Effector memory CD4-positive, alpha-beta T cell (primary cell): Measurements from ENCODE around the gene ANXA2.
A peak's percentile ranks its signal among the peaks of the same experiment; 100 is the strongest.

Experiments used
- DNase-seq, 3 donors: peaks; one replicate each; pipeline ENCODE4 v3.0.0-alpha.2; 2020
- H3K27ac ChIP-seq: 2 replicates; pipeline ENCODE4 v1.7.0; 2013; ENCODE audit warnings: mild to moderate bottlenecking, low read length, moderate library complexity; ENCODE audit not compliant: insufficient read depth, poor library complexity, severe bottlenecking
- H3K27me3 ChIP-seq: replicated peaks from 2 replicates; pipeline ENCODE4 v1.7.0; 2013; ENCODE audit warnings: mild to moderate bottlenecking, low read length; ENCODE audit not compliant: insufficient read depth, control insufficient read depth, poor library complexity, severe bottlenecking
- H3K36me3 ChIP-seq: 2 replicates; pipeline ENCODE4 v1.7.0; 2013; ENCODE audit warnings: mild to moderate bottlenecking, low read length, moderate library complexity; ENCODE audit not compliant: control insufficient read depth, insufficient read depth
- H3K4me1 ChIP-seq: 2 replicates; pipeline ENCODE4 v1.7.0; 2013; ENCODE audit warnings: low read length, mild to moderate bottlenecking; ENCODE audit not compliant: control insufficient read depth, insufficient read depth, poor library complexity, severe bottlenecking
- H3K4me3 ChIP-seq: 2 replicates; pipeline ENCODE4 v1.7.0; 2013; ENCODE audit warnings: low read length, low read depth, mild to moderate bottlenecking; ENCODE audit not compliant: insufficient read depth, poor library complexity, severe bottlenecking
- H3K9me3 ChIP-seq: 2 replicates; pipeline ENCODE4 v1.7.0; 2013; ENCODE audit warnings: mild to moderate bottlenecking, low read length, moderate library complexity; ENCODE audit not compliant: control insufficient read depth

Gene ANXA2

DNA sequence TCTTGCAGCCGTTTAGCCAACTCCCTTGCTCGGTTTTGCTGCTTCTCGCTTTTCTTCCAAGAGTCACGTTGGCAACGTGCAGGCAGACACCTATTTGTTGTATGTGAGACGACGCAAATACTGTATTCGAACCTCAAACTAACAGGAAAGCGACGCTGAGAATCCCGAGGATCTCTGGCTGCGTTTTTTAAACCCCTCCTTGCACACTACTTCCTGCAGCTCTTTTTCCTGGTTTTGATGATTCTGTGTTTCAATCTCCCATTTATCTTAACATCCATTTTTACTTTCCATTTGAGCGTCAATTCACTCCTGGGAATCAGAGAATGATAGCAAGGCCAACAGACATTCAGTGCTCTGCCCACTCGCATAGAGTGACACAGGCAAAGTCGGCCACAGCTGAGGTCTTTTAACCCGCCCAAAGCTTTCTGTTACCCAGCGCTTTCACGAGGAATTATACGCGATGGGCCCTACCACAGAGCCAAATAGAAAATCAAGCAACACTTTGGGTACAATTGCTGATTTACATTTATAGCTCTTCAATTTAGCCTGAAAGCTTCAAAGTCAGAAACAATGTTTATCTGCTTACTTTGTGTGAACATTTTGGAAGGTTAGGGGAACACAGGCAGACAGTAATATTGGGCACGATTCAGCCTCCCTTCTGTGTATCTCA lies 1.6 kb upstream of the ANXA2 start:
- H3K36me3 ChIP-seq: no peaks in the 10 kb centered on the region
- H3K27ac ChIP-seq: peak overlapping the region; percentile 81
- H3K27me3 ChIP-seq: no peaks in the 10 kb centered on the region
- H3K4me3 ChIP-seq: no peak overlapping the region
- H3K9me3 ChIP-seq: no peaks in the 10 kb centered on the region
- H3K4me1 ChIP-seq: peaks cover 31% of the 10 kb centered on the region
- DNase-seq: no peak

DNA sequence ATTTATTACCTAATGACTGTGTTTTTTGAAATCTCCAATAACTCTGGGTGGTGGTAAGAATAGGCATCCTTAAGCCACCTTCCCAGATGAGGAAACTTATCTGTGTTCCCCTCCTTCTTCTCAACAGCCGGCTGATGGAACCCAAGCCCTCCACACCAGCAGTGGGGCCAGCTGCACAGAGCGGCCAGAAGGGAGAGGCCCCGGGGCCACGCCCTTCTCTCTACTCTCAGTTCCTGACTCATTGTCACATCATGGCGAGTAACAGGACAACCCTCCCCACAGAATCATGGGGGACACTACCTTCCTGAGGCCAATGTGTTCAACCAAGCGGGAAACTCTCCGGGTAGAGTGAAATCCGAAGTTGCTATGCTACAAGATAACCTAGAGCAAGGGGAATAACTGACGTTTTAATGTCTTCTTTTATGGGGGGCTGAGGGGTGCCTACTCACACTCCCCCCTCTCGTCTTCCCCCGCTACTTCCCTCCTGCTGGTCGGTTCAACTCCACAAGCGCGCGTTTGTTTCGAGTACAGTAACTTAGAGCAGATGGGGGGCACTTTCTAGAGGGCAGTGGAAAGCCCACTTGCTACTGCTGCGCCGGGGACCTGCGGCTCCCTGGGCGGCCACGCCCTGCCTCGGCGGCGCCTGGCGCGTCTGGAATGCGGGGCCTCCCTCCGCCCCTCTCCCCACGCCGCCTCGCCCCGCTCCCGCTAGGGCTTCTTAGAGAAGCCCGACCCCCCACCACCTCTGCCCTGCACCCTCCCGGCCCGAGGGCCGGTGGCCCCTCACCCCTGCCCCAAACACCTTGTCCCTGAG lies 621 bp downstream of the ANXA2 start:
- Histone ChIP-seq H3K4me3 (peak overlapping the region; percentile 87), H3K9me3 (no peaks in the 10 kb centered on the region), H3K36me3 (no peaks in the 10 kb centered on the region), H3K27ac (peak overlapping the region; percentile 81), H3K4me1 (peaks cover 51% of the 10 kb centered on the region), H3K27me3 (no peaks in the 10 kb centered on the region)
- peak; percentile 32 to 38 (median 33) for DNase-seq

DNA sequence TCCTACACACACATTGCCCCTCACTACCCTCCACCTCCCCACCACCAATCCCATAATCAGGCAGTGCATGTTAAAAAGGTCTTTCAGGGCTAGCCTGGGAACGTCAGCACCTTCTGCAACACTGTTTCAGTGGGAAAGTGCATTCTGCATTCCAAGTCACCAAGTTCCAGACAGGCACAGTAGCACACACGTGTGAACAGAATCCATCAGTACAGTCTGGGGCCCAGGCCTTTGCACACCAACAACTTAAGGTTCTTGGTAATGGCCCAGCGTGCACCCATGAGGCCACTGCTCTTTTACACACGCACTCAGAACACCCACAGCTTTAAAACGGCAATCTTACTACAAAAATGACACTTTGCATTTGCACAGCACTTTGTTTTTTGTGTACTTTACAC lies 1.2 kb downstream of the ANXA2 start:
- H3K4me3 ChIP-seq: peak overlapping the region; percentile 87
- H3K4me1 ChIP-seq: peaks cover 54% of the 10 kb centered on the region
- peak overlapping the region; percentile 81 for H3K27ac ChIP-seq
- no peaks in the 10 kb centered on the region for H3K27me3 ChIP-seq
- DNase-seq: no peak
- no peaks in the 10 kb centered on the region for H3K9me3 ChIP-seq
- no peaks in the 10 kb centered on the region for H3K36me3 ChIP-seq

DNA sequence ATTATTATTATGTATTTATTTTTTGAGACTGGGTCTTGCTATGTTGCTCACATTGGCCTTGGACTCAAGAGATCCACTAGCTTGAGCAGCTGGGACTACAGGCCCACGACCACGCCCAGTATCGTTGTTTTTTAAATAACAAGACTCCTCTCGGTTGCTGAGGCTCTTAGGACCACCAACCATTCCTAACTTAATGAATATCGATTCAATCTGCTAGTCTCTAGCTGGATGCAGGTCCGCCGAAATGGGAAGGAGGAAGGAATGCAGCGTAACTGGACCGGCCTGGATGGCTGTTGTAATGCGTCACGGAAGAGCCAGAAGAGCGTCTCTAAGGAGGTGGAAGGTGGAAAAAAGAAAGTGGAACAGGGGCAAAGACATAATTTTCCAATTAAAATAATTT lies 1.7 kb downstream of the ANXA2 start:
- Histone ChIP-seq H3K27me3 (no peaks in the 10 kb centered on the region), H3K4me3 (no peak overlapping the region), H3K36me3 (no peaks in the 10 kb centered on the region), H3K27ac (no peak overlapping the region), H3K9me3 (no peaks in the 10 kb centered on the region), H3K4me1 (peaks cover 57% of the 10 kb centered on the region)
- no peak for DNase-seq

DNA sequence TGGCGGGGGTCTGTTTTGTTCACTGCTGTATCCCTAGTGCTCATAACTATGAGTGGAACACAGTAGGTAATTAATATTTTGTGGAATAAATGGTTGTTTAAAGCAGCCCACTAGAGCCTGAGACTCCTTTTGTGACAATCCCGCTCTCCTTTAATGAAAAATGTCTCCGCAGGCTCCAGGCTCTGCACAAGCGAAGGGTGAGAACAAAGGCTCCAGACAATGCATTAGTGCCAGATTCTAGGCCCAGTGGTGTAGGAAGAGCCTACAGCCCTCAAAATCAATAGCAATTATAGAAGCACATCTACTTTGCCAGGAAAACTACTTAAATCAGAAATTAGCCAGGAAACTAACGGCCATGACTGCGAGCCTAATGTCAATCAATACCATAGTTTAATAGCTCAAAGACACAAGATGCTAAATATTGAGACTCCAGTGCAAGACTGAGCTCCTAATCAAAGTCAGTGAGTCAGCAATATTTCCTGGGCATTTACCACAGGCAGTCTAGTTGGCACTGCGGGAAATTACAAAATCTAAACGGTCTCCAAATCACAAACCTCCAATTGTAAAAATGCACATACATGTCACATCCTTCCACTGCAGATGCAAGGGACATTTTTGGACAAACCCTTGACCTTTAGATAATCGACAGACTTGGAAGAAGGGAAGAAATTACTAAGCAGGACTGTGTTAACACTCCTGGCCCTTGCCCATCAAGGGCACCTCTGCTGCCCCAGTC lies 2.3 kb downstream of the ANXA2 start:
- no peak for DNase-seq
- Histone ChIP-seq H3K27ac (no peak overlapping the region), H3K4me3 (no peak overlapping the region), H3K27me3 (no peaks in the 10 kb centered on the region), H3K36me3 (no peaks in the 10 kb centered on the region), H3K9me3 (no peaks in the 10 kb centered on the region), H3K4me1 (peaks cover 58% of the 10 kb centered on the region)

DNA sequence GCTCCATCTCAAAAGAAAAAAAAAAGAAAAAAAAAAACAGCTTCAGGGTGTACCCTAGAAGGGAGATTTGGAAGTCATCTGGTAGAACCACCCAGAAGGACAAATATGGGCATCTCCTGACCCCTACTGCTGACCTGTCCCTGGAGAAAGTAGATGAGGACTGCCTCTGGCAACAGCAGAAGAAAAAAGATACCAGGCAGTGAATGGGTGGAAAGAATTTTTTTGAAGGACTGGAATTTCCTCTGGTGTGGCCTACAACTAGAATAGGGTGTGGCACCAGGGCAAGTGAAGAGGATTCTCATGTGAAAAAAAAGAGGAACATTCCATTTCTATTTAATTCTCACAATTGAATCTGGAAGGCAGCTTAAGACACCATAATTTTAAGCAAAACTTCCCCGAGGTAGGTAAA lies 3.1 kb downstream of the ANXA2 start:
- Histone ChIP-seq H3K27ac (no peak overlapping the region), H3K9me3 (no peaks in the 10 kb centered on the region), H3K4me1 (peaks cover 65% of the 10 kb centered on the region), H3K27me3 (no peaks in the 10 kb centered on the region), H3K36me3 (no peaks in the 10 kb centered on the region), H3K4me3 (no peak overlapping the region)
- DNase-seq: no peak

DNA sequence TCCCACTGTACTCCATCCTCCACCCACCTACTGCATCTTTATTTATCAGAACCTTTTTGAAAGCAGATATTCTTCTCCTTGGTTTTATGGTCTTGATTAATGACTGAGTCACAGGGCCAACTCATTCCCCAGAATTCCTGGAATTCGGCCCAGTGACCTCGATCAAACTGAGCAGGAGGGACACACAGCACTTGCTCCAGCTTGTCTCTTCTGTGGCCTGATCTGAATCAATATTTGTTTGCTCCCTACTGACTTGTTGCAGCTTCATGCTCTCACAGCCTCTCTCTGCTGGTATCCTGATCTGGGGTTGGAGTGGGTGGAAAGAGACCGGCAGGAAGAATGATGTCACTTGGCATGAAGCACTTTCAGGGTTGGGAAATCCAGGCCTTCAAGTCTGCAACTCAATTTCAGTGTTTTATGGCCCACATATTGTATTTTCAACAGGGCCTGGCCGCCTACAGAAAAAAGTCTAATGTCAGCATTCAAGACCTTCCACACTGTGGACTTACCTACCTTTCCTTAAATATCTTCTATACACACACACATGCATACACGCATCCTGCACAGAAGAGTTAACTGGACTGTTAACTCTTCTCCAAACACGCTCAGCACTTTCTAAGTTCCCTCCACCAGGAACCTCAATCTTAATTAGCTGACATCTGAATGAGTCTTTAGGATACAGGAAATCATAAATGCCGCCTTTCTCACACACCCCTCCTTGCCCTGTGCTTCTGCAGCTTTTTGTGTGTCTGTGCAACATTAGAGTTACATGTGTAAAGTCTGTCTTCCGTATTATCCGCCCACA lies 4.6 kb downstream of the ANXA2 start:
- H3K36me3 ChIP-seq: no peaks in the 10 kb centered on the region
- peaks cover 66% of the 10 kb centered on the region for H3K4me1 ChIP-seq
- H3K9me3 ChIP-seq: no peaks in the 10 kb centered on the region
- peak overlapping the region; percentile 47 for H3K27ac ChIP-seq
- DNase-seq: no peak
- H3K4me3 ChIP-seq: no peak overlapping the region
- no peaks in the 10 kb centered on the region for H3K27me3 ChIP-seq

DNA sequence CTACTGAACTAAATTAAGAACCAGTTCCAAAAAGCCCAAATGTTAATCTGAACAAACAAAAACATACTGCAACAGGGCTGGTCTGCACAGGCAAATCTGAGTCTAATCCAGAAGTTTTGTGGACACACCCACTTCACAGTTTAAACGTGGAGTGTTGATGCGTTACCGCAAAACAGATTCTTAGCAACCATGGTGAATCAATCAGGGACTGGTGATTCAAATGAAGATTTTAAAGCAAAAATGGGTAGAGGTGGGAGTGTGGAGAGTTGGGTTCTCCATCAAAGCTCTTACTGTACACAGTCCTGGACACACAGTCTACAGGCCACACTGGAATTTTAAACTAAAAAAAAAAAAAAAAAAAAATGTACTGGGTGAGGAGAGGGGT lies 5.2 kb downstream of the ANXA2 start:
- no peak overlapping the region for H3K4me3 ChIP-seq
- no peaks in the 10 kb centered on the region for H3K9me3 ChIP-seq
- DNase-seq: peak in 1 of 3 donors; percentile 15
- no peaks in the 10 kb centered on the region for H3K27me3 ChIP-seq
- H3K27ac ChIP-seq: peak overlapping the region; percentile 47
- peaks cover 62% of the 10 kb centered on the region for H3K4me1 ChIP-seq
- H3K36me3 ChIP-seq: no peaks in the 10 kb centered on the region

DNA sequence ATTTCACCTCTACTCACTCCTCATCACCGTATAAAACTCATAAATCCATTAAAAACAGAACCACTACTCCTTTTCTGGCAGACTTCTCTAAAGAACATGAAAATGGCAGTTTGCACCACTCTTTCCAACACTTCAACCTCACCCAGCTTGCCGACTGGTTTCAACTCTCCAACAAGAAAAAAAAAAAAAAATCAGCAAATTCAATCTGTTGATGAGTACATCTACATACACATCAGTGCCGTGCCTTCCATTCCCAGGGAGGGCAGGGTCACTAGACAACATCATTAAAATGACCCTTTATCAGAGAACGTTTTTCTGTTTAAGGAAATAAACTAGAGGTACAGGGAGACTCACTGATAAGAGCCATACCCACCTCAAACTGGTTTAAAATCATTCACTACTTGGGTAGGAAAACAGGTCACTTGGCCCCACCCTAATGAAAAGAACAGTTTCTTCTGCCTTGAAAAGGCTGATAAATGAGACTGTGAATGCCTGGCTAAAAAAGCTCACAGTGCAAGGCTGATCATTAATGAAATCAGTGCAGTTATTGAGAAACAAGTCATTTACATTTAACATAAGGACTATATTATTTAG lies 6.0 kb downstream of the ANXA2 start:
- H3K36me3 ChIP-seq: no peaks in the 10 kb centered on the region
- no peaks in the 10 kb centered on the region for H3K27me3 ChIP-seq
- no peaks in the 10 kb centered on the region for H3K9me3 ChIP-seq
- no peak for DNase-seq
- peaks cover 58% of the 10 kb centered on the region for H3K4me1 ChIP-seq
- peak overlapping the region; percentile 25 for H3K27ac ChIP-seq
- no peak overlapping the region for H3K4me3 ChIP-seq
